ENCODE data around the gene GPSM3. TPM values are rescaled to one million over a fixed set of nuclear protein-coding genes. Genes with fewer than 3 reads are reported as not detected.

Gene GPSM3
- polyA plus RNA-seq, 1 donor (not counting 4 experiments of a cell fraction or from before 2014, with no cell fraction given), result 3.6 TPM

DNA sequence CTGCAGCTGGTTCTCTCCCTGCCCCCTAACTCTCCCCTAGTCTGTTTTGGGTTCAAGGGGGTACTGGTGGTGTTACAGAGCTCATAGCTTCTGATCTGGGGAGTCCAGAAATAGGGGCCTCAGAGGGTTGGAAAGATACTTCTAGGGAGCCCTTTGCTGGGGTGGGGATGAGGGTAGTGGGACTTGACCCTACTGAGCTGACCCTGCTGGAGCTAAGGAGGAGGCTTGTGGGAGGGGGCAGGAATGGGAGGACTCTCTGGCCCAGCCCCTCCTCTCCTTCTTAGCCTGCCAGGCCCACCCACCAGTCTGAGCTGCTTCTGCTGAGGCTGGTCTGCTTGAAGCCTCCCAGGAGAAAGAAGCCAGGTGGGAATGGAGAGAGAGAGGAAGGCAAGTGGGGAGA lies 28.1 kb downstream of the GPSM3 start, which contains the start of gene EGFL8:
EGFL8 (plus strand) TSS at position 301 of the 400 bp plus-strand sequence. CDS start 1,571 bp downstream, outside the sequence.
- FAIRE-seq (no peak), DNase-seq (ENCODE audit: low read depth, low spot score) (no peak)
- Histone ChIP-seq H3K9ac (ENCODE audit: control insufficient read depth, extremely low read depth, insufficient read depth, low read length) (no peak within 1 kb of the TSS), H3K4me1 (ENCODE audit: control insufficient read depth, extremely low read depth, insufficient read depth, low read length) (no peaks in the 10 kb centered on the region), H3K4me2 (ENCODE audit: control insufficient read depth, extremely low read depth, insufficient read depth, low read depth, low read length) (no peak within 1 kb of the TSS), H3K9me3 (ENCODE audit: control insufficient read depth, low read depth, low read length) (no peaks in the 10 kb centered on the region), H4K20me1 (ENCODE audit: control insufficient read depth, extremely low read depth, insufficient read depth, low read length) (no peaks in the 10 kb centered on the region), H3K79me2 (ENCODE audit: control insufficient read depth, insufficient read depth, low read length) (no peaks in the 10 kb centered on the region), H3K36me3 (ENCODE audit: control insufficient read depth in 2 of 2, extremely low read depth in 1 of 2, insufficient read depth in 2 of 2, low read length in 2 of 2) (peaks cover 11 to 13% of the 10 kb centered on the region in 2 experiments), H3K27me3 (ENCODE audit: control insufficient read depth, extremely low read depth, insufficient read depth, low read length) (no peaks in the 10 kb centered on the region), H3K4me3 (ENCODE audit: control insufficient read depth in 2 of 3, extremely low read depth in 1 of 3, insufficient read depth in 2 of 3, low read depth in 1 of 3, low read length in 3 of 3) (no peak within 1 kb of the TSS), H3K27ac (ENCODE audit: control insufficient read depth, insufficient read depth, low read length) (no peak within 1 kb of the TSS), H2AFZ (ENCODE audit: control insufficient read depth, low read length) (no peak within 1 kb of the TSS), H3K9me1 (ENCODE audit: control insufficient read depth, extremely low read depth, insufficient read depth, low read length) (no peaks in the 10 kb centered on the region)
- dilution Hi-C loops (cut with MboI; ENCODE audit: extremely low pct_ligation_motif_present, low sequenced_read_pairs), result no loop called here
- TF ChIP-seq EZH2 (IDR thresholded peaks at IDR 0.05; ENCODE audit: low read length), result no peak
- TF ChIP-seq, protein P1, sequence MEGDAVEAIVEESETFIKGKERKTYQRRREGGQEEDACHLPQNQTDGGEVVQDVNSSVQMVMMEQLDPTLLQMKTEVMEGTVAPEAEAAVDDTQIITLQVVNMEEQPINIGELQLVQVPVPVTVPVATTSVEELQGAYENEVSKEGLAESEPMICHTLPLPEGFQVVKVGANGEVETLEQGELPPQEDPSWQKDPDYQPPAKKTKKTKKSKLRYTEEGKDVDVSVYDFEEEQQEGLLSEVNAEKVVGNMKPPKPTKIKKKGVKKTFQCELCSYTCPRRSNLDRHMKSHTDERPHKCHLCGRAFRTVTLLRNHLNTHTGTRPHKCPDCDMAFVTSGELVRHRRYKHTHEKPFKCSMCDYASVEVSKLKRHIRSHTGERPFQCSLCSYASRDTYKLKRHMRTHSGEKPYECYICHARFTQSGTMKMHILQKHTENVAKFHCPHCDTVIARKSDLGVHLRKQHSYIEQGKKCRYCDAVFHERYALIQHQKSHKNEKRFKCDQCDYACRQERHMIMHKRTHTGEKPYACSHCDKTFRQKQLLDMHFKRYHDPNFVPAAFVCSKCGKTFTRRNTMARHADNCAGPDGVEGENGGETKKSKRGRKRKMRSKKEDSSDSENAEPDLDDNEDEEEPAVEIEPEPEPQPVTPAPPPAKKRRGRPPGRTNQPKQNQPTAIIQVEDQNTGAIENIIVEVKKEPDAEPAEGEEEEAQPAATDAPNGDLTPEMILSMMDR (optimal IDR thresholded peaks at IDR 0.05 in 1 of 3, IDR thresholded peaks at IDR 0.05 in 1 of 3, conservative IDR thresholded peaks at IDR 0.05 in 1 of 3; ENCODE audit: extremely low read depth in 1 of 3, insufficient read depth in 2 of 3, low read length in 3 of 3), result no peak

DNA sequence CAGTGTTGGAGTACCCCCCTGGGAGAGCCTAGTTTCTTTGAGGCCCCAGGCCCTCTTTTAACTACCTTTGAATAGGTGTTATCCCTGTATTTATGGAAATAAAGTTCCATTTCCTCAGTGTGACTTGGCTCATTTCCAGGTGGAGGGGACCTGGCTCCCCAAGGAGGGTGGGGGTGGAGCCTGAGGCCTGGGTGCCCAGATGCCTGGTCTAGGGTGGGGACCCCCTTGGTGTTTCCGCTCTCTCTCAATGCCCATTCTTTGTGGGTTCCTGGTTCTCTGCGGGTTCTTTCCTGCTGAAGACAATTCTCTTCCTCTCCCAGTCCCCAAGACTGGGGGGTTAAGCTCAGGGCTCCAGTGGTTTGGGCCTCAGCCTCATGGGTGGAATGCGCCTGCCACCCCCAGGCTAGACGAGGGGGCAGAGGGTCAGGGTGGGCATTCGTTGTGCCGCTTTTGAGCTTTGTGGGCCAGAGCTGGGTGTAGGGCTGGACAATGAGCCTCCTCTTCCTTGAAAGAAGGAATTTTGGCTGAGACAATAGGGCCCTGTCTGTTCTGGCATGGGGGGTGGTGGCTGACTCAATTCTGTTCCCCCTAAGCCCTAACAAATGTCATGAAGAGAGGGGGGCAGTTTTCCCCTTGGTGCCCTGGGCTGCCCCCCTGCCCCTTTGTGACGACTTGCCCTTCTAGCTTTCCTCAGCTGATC lies 28.7 kb downstream of the GPSM3 start:
- FAIRE-seq (no peak), DNase-seq (ENCODE audit: low read depth, low spot score) (no peak)
- no peak overlapping the region for H3K4me3 ChIP-seq (ENCODE audit: control insufficient read depth in 2 of 3, extremely low read depth in 1 of 3, insufficient read depth in 2 of 3, low read depth in 1 of 3, low read length in 3 of 3)
- TF ChIP-seq EZH2 (IDR thresholded peaks at IDR 0.05; ENCODE audit: low read length), result no peak
- TF ChIP-seq, protein P1 (optimal IDR thresholded peaks at IDR 0.05 in 1 of 3, IDR thresholded peaks at IDR 0.05 in 1 of 3, conservative IDR thresholded peaks at IDR 0.05 in 1 of 3; ENCODE audit: extremely low read depth in 1 of 3, insufficient read depth in 2 of 3, low read length in 3 of 3), result no peak
- no peak overlapping the region for H3K4me2 ChIP-seq (ENCODE audit: control insufficient read depth, extremely low read depth, insufficient read depth, low read depth, low read length)
- dilution Hi-C loops (cut with MboI; ENCODE audit: extremely low pct_ligation_motif_present, low sequenced_read_pairs), result no loop called here
- H2AFZ ChIP-seq (ENCODE audit: control insufficient read depth, low read length), result no peak overlapping the region
- H3K9me3 ChIP-seq (ENCODE audit: control insufficient read depth, low read depth, low read length), result no peaks in the 10 kb centered on the region
- H3K27ac ChIP-seq (ENCODE audit: control insufficient read depth, insufficient read depth, low read length), result no peak overlapping the region
- H3K79me2 ChIP-seq (ENCODE audit: control insufficient read depth, insufficient read depth, low read length), result no peaks in the 10 kb centered on the region
- H3K4me1 ChIP-seq (ENCODE audit: control insufficient read depth, extremely low read depth, insufficient read depth, low read length), result no peaks in the 10 kb centered on the region
- peaks cover 10 to 13% of the 10 kb centered on the region in 2 experiments for H3K36me3 ChIP-seq (ENCODE audit: control insufficient read depth in 2 of 2, extremely low read depth in 1 of 2, insufficient read depth in 2 of 2, low read length in 2 of 2)
- no peaks in the 10 kb centered on the region for H4K20me1 ChIP-seq (ENCODE audit: control insufficient read depth, extremely low read depth, insufficient read depth, low read length)
- H3K9ac ChIP-seq (ENCODE audit: control insufficient read depth, extremely low read depth, insufficient read depth, low read length), result no peak overlapping the region
- no peaks in the 10 kb centered on the region for H3K27me3 ChIP-seq (ENCODE audit: control insufficient read depth, extremely low read depth, insufficient read depth, low read length)
- H3K9me1 ChIP-seq (ENCODE audit: control insufficient read depth, extremely low read depth, insufficient read depth, low read length), result no peaks in the 10 kb centered on the region
